ENCODE data around the gene NRSN2.

The NRSN2 gene

GRCh38 chr20:300345-300990, 46.4 kb upstream of the NRSN2 start:
- Histone ChIP-seq H3F3A (ENCODE audit: low read depth) (no peaks in the 10 kb centered on the region), H3K4me3 (ENCODE audit: low read length, poor library complexity, severe bottlenecking) (peak overlapping the region; percentile 85), H3K27me3 (ENCODE audit: insufficient read depth, low read length, poor library complexity, severe bottlenecking) (no peaks in the 10 kb centered on the region), H3K9ac (ENCODE audit: low read depth, low read length, poor library complexity, severe bottlenecking) (peak overlapping the region; percentile 93), H3K4me1 (ENCODE audit: insufficient read depth, low read length, poor library complexity, severe bottlenecking) (peaks cover 41% of the 10 kb centered on the region), H4K20me1 (ENCODE audit: insufficient read depth, low read length, poor library complexity, severe bottlenecking) (peaks cover 27% of the 10 kb centered on the region), H3K79me2 (ENCODE audit: insufficient read depth, low read length) (peaks cover 49% of the 10 kb centered on the region), H3K4me2 (ENCODE audit: low read depth, low read length, poor library complexity, severe bottlenecking) (peak overlapping the region; percentile 88), H2AFZ (ENCODE audit: low read length) (no peak overlapping the region), H3K9me2 (replicated peaks; ENCODE audit: low read depth, low read length) (no peaks in the 10 kb centered on the region), H3K36me3 (ENCODE audit: insufficient read depth, low read length) (no peaks in the 10 kb centered on the region), H3K9me3 (ENCODE audit: insufficient read depth, low read depth, low read length) (no peaks in the 10 kb centered on the region)
- TF ChIP-seq EZH2phosphoT487 (IDR thresholded peaks at IDR 0.05; ENCODE audit: borderline replicate concordance) (no peak), CTCF (conservative IDR thresholded peaks at IDR 0.05; ENCODE audit: low read length) (no peak)

- Histone ChIP-seq H3K4me3 (ENCODE audit: low read length, poor library complexity, severe bottlenecking) (no peak overlapping the region), H3K4me2 (ENCODE audit: low read depth, low read length, poor library complexity, severe bottlenecking) (peak overlapping the region; percentile 88)
These were observed 44.7 kb upstream of the NRSN2 start for GRCh38 chr20:301886-302848.

GRCh38 chr20:305745-306144, 41.2 kb upstream of the NRSN2 start:
- TF ChIP-seq CTCF (conservative IDR thresholded peaks at IDR 0.05; ENCODE audit: low read length) = no peak
- TF ChIP-seq EZH2phosphoT487 (IDR thresholded peaks at IDR 0.05; ENCODE audit: borderline replicate concordance) = no peak
- Histone ChIP-seq H3K9me3 (ENCODE audit: insufficient read depth, low read depth, low read length) (no peaks in the 10 kb centered on the region), H3F3A (ENCODE audit: low read depth) (0 out of 2 replicates have a peak, but pooled peaks cover 3% of the 10 kb centered on the region), H3K4me1 (ENCODE audit: insufficient read depth, low read length, poor library complexity, severe bottlenecking) (peaks cover 30% of the 10 kb centered on the region), H3K9me2 (replicated peaks; ENCODE audit: low read depth, low read length) (no peaks in the 10 kb centered on the region), H3K36me3 (ENCODE audit: insufficient read depth, low read length) (no peaks in the 10 kb centered on the region), H3K9ac (ENCODE audit: low read depth, low read length, poor library complexity, severe bottlenecking) (no peak overlapping the region), H4K20me1 (ENCODE audit: insufficient read depth, low read length, poor library complexity, severe bottlenecking) (peaks cover 6% of the 10 kb centered on the region), H3K79me2 (ENCODE audit: insufficient read depth, low read length) (peaks cover 9% of the 10 kb centered on the region), H2AFZ (ENCODE audit: low read length) (no peak overlapping the region), H3K27me3 (ENCODE audit: insufficient read depth, low read length, poor library complexity, severe bottlenecking) (no peaks in the 10 kb centered on the region), H3K4me2 (ENCODE audit: low read depth, low read length, poor library complexity, severe bottlenecking) (no peak overlapping the region), H3K4me3 (ENCODE audit: low read length, poor library complexity, severe bottlenecking) (no peak overlapping the region)

More at GRCh38 chr20:301886-302848, 44.7 kb upstream of the NRSN2 start:
- peaks cover 42% of the 10 kb centered on the region for H3K79me2 ChIP-seq (ENCODE audit: insufficient read depth, low read length)
- H3K36me3 ChIP-seq (ENCODE audit: insufficient read depth, low read length) = no peaks in the 10 kb centered on the region
- no peaks in the 10 kb centered on the region for H3F3A ChIP-seq (ENCODE audit: low read depth)
- H3K9me3 ChIP-seq (ENCODE audit: insufficient read depth, low read depth, low read length) = no peaks in the 10 kb centered on the region
- peaks cover 27% of the 10 kb centered on the region for H4K20me1 ChIP-seq (ENCODE audit: insufficient read depth, low read length, poor library complexity, severe bottlenecking)
- TF ChIP-seq EZH2phosphoT487 (IDR thresholded peaks at IDR 0.05; ENCODE audit: borderline replicate concordance) (no peak), CTCF (conservative IDR thresholded peaks at IDR 0.05; ENCODE audit: low read length) (no peak)
- no peaks in the 10 kb centered on the region for H3K27me3 ChIP-seq (ENCODE audit: insufficient read depth, low read length, poor library complexity, severe bottlenecking)
- H3K4me1 ChIP-seq (ENCODE audit: insufficient read depth, low read length, poor library complexity, severe bottlenecking) = peaks cover 31% of the 10 kb centered on the region
- no peaks in the 10 kb centered on the region for H3K9me2 ChIP-seq (replicated peaks; ENCODE audit: low read depth, low read length)
- H2AFZ ChIP-seq (ENCODE audit: low read length) = no peak overlapping the region
- no peak overlapping the region for H3K9ac ChIP-seq (ENCODE audit: low read depth, low read length, poor library complexity, severe bottlenecking)

Measured in Loucy (cell line).